GM21526 (cell line): ENCODE measurements around the gene KCNMB4.
A peak's percentile ranks its signal among the peaks of the same experiment; 100 is the strongest.
"Not testable (repeated sequence)": the region's sequence is repeated elsewhere in the genome, so short reads cannot be mapped to it uniquely, and the experiment has no call there.

Source experiments
- ATAC-seq: cut with Tn5 transposase; IDR thresholded peaks from one replicate; pipeline ENCODE4 v1.9.1; 2021; ENCODE audit warnings: moderate library complexity; ENCODE audit not compliant: unreplicated experiment, low FRiP score

KCNMB4 gene

DNA sequence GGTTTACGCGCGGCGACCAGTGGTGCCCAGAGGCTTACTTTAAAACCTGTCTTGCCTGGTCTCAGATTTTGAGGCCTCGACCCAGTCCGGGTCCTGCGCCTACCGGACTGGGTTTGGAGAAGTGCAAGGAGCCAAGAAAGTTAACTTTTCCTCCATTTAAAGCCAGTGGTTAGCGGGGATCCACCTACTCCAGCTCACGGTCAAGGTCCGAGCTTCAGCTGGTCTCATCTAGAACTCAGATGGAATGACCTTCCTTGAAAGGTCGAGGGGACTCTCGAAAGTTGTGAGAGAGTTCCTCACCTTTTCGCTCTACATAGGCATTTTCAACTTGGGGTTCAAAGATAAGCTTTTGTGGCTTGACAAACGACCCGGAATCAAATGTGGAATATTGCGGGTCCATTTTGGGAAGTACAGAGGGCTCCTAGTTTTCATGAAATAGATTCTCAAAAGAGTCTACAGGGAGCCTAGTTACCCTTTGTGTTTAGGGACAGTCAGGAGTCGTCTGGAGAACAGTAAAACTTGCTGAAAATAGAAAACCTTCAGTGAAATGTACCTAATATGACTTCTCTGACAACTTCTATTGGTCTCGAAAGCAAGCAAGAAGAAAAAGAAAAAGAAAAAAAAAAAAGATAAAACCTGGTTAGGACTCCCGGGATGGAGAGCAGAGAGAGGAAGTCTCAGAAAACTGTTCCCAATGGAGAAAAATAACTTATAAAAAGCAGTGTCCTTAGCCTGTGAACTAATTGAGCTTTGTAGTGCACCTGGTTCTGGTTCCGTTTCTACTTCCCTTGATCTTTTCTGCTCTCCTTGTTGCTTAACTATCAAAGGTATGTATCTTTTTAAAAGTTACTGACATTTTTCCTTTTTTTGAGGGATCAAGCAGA, 1.4 kb downstream of the KCNMB4 start:
- ATAC-seq = no peak

DNA sequence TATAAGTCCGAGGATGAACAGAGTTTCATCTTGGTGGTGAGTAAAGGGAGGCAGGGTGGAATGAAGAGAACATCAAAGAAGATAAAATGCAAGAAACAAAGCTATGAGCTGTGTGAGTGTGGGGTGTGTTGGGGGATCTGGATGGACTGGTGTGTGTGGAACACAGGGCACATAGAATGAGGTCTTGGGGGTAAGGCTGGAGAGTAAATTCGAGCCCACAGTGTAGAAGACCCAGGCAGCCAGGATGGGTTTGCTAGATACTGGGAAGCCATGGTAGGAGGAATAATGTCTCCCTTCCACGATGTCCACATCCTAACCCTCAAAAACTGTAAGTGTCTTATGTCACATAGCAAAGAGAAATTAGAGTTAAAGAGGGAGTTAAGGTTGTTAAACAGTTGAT, 6.8 kb downstream of the KCNMB4 start:
- ATAC-seq = no peak

DNA sequence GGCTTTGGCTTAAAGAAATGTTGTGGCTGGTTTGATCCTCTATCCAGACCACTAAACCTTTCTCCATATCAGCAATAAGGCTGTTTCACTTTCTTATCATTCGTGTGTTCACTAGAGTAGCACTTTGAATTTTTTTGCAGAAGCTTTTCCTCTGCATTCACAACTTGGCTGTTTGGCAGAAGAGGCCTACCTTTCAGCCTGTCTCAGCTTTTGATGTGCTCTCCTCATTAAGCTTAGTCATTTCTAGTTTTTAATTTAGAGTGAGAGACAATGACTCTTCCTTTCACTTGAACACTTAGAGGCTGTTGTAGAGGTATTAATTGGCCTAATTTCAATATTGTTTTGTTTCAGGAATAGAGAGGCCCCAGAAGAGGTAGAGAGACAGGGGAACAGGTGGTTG, 13.8 kb downstream of the KCNMB4 start:
- ATAC-seq = no peak

DNA sequence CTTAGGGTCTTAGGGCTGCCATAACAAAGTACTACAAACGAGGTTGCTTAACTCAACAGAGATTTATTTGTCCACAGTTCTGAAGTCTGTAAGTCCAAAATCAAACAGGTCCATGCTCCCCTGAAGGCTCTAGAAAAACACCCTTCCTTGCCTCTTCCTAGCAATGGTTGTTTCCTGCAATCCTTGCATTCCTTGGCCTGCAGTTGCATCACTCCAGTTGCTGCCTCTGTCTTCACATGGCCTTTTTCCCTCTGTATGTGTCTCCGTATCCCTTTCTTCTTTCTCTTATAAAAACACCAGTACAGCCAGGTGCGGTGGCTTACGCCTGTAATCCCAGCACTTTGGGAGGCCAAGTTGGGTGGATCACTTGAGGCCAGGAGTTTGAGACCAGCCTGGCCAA, 17.4 kb downstream of the KCNMB4 start:
- ATAC-seq = no peak

DNA sequence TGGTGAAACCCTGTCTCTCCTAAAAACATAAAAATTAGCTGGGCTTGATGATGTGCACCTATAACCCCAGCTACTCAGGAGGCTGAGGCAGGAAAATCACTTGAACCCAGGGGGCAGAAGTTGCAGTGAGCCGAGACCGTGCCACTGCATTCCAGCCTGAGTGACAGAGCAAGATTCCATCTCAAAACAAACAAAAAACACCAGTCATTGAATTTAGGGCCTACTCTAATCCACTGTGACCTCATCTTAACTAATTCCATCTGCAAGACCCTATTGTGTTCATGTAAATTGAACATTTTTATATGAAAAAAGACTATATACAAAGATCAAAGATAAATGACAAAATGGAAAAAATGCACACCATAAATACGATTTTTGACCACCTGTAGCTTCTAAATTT, 17.8 kb downstream of the KCNMB4 start:
- no peak for ATAC-seq

DNA sequence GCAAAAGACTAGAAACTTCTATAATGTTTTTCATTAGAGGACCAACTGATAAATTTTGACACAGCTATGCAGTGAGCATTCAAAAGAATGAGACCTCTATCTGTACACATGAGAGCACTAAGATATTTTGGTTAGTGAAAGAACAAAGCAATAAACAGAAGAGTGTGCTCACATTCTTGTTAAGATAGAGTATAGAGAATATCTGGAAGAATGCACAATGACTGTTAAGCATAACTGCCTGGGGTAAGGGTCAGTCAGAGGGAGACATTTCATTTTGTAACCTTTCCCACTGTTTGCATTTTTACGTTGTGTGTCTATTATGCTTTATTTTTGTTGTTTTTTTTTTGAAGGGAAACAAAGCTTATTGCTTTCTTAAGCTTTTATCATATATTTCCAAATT, 20.7 kb downstream of the KCNMB4 start:
- ATAC-seq = no peak

DNA sequence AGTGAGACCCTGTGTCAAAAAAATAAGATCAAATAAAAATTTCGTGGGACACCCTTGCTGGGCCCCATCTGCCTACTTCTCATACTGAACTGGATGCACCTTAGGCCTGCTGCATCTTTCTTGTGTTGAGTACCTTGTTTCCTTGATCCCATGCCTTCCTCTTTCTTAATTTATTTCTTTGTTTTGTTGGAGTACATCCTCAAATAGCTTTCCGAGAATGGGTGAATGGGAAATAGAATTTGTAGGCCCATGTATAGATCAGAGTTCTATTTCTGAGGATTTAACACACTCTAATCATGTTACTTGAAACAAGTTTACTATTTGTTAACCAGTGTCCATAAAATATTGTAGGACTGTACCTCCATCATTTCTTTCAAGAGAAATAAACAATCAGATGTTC, 23.6 kb downstream of the KCNMB4 start:
- no peak for ATAC-seq

DNA sequence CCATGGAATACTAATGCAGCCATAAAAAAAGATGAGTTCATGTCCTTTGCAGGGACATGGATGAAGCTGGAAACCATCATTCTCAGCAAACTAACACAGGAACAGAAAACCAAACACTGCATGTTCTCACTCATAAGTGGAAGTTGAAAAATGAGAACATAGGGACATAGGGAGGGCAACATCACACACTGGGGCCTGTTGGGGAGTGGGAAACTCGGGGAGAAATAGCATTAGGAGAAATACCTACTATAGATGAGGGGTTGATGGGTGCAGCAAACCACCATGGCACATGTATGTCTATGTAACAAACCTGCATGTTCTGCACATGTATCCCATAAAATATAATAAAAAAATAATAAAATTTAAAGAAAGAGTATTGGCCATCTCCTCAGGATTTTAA, 26.5 kb downstream of the KCNMB4 start:
- ATAC-seq = not testable (repeated sequence)

DNA sequence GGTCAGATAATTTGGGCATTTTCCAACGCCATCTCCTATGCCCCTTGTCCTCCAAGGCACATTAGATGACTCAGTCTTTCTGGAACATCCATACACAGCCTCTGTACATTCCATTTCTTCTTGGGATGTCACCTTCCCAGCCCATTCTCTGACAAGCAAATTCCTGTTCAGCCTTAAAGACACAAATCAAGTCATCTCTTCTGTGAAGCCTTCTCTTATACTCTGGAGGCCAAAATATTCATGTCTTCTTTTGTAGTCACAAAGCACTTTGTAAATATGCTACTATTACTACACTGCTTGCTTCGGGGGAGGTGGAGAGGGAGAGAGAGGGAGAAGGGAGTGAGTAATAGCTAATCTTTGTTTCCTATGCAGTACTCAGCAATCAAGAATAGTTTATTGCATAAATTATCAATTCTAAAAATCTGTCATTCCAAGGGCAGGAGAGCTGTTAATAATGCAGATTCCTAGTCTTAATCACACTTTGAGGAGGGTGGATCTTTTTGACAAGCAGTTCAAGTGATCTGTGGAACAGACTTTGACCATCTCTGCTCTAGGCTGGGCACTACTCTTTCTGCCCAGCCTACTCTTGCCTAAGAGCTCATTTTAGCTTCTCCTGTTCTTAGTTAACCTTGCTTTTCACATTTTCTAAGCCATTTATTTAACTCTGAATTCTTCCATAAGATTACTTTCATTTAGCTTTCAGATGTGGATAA, 27.9 kb downstream of the KCNMB4 start:
- no peak for ATAC-seq

DNA sequence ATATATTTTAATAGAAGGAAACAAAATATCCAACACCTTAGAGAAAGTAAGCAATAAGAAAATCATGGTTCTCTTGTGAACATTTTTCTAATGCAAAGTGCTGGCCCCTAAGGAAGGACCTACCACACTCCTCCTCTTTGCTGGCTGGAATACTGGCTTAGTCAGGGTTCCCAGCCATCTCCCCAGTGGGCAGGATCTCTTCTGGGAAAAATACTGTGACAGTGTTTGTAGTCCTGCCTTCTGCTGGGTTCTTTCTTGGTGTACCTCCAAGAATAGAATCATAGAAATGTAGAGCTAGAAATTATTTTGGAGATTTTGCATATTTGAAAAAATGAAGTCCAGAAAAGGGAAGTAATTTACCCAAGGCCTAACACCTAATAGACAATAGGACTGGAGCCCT, 31.9 kb downstream of the KCNMB4 start:
- no peak for ATAC-seq

DNA sequence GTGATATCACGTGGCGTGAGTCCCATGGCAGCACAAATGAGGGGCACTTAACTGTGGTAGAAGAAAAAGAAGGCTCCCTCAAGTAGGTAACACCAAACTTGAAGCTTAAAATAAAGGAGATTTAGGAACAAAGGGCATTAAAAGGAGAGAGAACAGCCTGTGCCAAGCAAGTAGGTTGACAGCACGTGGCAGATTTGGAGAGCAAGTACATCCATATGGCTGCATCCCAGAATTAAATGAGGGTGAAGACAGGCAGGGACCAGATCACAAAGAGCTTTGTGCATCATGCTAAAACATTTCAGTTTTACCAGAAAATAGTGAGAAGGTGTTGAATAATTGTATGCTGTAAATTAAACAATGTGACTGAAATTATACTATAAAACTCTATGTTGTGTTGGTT, 32.8 kb downstream of the KCNMB4 start:
- ATAC-seq = no peak

DNA sequence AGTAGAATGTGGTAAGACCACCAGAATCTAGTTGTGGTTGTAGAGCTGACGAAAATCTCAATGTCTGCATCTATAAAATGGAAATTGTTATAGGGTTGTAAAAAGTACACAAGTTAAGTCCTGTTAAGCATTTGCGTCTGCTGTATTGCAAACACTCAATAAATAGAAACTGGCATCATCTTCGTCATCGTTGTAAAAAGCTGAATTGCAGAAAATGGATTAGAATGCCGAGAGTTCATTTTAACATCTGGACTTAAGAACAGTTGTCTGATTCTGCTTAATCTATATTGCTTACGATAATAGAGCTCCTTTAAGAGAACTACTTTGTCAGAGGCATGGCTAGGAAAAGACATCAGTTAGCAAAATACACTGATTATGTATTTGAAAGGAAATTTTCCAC, 33.2 kb downstream of the KCNMB4 start:
- ATAC-seq = no peak

DNA sequence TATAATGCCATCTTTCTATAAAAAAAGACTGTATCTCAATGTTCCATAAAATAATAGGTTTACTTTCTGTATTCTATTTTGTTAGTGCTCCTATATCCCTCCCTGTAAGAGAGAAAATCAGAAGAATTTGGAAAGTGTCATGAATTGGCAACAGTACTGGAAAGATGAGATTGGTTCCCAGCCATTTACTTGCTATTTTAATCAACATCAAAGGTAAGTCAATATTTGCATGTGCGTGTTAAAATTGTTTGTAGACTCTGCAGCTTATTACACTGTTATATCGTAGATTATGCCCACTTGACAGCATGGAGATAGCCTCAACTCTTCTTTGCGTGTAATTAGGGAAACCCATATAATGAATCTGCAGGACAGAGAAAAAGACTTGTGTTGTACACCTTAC, 34.0 kb downstream of the KCNMB4 start:
- ATAC-seq = no peak

DNA sequence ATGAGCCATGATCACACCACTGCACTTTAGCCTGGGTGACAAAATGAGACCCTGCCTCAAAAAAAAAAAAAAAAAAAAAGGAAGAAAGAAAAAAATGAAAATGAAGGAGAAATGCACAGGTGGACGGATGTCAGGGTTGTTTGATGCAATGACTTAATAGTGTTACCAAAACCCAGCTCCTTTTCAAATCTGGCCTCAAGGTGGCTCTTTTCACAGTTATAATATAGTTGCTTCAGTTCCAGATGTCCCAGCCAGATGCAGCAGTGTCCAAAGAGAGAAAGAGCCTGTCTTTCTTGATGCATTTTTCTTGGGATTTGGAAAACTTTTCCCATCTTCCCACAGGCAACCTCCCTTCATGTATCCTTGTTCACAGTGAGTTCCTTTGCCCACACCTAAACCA, 36.5 kb downstream of the KCNMB4 start:
- no peak for ATAC-seq

DNA sequence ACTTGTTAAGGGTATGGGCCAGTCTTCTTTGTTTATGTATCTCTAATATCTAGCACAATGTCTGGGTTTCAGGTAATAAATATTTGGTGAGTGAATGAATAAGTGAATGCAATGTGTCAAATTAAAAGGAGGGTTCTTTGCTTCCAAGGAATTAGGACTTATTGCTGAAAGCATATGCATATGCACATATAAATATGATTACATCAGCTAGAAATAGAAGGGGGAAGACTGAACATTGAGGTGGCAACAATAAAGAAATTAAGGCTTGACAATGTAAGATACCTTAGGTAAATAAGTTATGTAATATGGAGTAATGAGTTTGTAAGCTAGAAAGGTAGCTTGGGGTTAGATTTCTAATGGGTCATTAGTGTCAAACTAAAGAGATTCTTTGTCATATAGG, 37.7 kb downstream of the KCNMB4 start:
- no peak for ATAC-seq

DNA sequence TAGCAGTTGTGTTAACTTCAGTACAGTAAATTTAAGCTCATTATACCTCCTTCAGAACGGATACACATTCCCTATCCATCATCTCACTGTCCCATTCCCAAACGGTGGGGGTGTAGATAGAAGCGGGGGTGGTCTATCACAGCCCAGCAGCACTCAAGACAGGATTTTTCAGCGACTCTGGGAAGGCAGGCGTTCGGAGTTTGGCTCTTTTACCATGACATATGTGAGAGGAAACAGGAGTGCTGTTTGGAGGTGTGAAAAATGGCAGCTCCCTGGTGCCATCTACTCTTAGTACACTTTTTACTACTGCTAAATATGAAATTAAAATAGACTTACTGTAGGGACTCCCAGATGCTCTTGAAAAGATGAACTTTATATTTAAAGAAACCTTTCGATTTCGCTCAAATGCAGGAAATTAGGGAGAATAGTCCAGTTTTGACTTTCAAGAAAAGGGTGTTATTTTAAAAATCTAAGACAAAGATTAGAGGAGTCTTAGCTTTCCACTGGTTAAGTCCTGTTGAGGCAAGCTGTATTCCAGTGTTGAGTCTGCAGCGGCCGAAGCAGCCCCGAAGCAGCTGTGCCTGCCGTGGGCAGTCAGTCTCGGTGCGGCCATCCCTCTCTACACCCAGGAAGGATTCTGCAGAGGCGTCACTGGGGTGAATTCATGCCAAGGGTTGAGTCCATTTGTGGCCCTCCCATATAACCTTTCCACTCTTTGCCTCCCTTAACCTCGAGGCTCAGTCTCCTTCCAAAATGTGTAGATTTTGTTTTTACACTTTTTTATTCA, 42.1 kb downstream of the KCNMB4 start:
- no peak for ATAC-seq

DNA sequence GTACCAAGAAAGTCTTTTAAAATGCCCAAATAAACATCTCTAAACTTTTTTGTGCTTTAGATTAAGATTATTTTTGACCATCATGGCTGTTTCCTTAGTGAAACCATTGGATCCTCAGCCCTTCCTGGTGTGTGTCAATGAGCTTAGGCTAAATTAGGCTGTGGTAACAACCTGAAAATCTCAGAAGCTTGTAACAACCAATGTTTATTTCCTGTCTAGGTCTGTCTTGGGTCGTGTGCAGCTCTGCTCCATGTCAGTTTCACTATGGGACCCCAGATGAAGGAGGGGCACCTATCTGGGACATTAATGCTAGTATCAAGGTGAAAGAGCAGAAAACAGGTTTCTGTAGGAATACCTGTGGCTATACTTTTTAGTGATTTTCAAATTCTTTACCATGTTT, 49.9 kb downstream of the KCNMB4 start:
- peak; percentile 72 for ATAC-seq

DNA sequence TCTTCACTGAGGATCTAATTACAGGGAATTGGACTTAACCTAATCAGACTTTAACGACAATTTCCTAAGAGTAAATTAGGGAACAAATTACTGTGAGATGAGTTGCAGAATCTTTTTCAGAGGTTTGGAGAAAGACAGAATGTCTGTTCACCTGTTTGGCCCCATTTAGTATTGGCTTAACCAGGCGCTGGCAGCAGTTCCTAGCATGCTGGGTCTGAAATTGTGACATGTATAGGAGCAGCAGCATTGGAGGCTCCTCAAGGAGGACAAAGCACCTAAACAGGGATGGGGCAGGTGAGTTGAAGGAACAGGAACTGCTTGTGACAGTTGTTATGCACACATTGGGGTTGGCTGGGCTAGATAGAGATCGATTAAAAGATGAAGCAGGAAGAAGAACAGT, 51.0 kb downstream of the KCNMB4 start:
- ATAC-seq = no peak

DNA sequence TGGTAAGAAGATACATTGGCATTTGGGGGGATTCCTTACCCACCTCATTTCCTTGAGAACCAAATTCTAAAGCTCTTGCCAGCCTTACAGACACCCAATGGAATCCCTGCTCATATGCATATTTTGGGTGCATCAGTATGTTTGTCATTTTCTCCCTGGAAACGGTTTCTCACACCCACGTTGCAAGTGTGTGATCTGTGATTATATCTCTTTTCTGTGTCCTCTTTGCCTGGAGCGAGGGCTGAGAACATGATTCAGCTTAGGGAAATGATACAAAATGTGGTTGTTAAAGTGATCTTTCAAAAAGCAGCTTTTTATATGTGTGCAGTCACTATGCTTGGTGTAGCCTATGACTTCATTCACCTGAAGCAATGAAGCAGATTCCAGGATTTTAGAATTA, 52.0 kb downstream of the KCNMB4 start:
- ATAC-seq = no peak

DNA sequence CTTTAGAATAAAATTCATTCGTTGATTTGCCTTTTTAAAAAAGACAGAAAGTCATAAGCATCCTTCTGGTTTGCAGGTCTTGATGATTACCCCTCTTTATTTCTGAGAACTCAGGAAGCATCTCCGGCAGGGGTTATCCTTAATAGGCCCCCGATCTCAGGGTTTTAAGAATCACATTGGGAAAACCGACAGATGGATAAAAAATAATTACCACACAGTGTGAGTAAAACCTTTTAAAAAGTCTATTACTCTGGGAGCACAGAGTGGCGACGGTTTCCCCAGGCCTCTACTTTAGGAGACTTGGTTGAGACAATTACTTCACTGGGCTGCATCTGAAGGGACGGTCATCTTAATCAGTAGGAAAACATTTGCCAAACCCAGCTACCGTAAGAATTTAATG, 56.5 kb downstream of the KCNMB4 start:
- no peak for ATAC-seq

DNA sequence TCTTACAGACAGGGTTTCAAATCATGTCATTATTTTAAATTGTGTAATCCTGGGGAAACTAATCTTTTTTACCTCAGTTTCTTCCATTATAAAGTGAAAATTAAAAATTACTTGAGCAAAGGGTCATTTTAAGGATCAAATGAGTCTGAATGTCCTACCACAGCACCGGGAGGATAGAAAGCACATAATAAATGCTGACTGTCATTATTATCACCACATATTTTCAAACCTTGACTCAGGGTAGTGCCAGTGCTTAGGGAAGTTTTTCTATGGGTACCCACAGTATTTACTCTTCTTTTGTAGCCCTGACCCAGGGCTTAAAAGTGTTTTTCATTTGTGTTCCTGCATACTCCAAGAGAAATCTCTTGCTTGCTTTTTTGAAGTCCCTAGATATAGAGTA, 60.5 kb downstream of the KCNMB4 start:
- ATAC-seq = no peak
